Mononuclear cell (primary cell): ENCODE measurements around the gene RTN4R. TPM values are rescaled to one million over a fixed set of nuclear protein-coding genes. Genes with fewer than 3 reads are reported as not detected.

Experiments used
- H3K27me3 ChIP-seq: 2 replicates; pipeline ENCODE4 v1.6.0; 2011; ENCODE audit warnings: low read length, control low read depth; ENCODE audit not compliant: insufficient read depth
- H3K4me1 ChIP-seq: 2 replicates; pipeline ENCODE4 v1.5.1; 2011; ENCODE audit warnings: mild to moderate bottlenecking, low read length, control low read depth; ENCODE audit not compliant: insufficient read depth
- H3K4me3 ChIP-seq: 2 replicates; pipeline ENCODE4 v1.5.1; 2011; ENCODE audit warnings: mild to moderate bottlenecking, low read length, moderate library complexity
- H3K9me3 ChIP-seq: 2 replicates; pipeline ENCODE4 v1.5.1; 2011; ENCODE audit warnings: low read depth, mild to moderate bottlenecking, control low read depth, low read length
- total RNA-seq: library from RNA; depleted of rRNA; stranded (reverse); fragments of >200 nt; gene quantifications from one replicate; pipeline ENCODE4 v1.2.3, GENCODE V29; 2012

Gene RTN4R
- total RNA-seq, 1 donor: 0.21 TPM

GRCh38 chr22:20221421-20222340 lies 46.4 kb downstream of the RTN4R start:
- Histone ChIP-seq H3K4me1 (no peaks in the 10 kb centered on the region), H3K4me3 (no peak overlapping the region), H3K27me3 (no peaks in the 10 kb centered on the region), H3K9me3 (no peaks in the 10 kb centered on the region)

- no peaks in the 10 kb centered on the region for H3K9me3 ChIP-seq
- no peak overlapping the region for H3K4me3 ChIP-seq
- H3K4me1 ChIP-seq: no peaks in the 10 kb centered on the region
- no peaks in the 10 kb centered on the region for H3K27me3 ChIP-seq
Measured at GRCh38 chr22:20220629-20221026, 47.5 kb downstream of the RTN4R start.

GRCh38 chr22:20219667-20220628 lies 48.2 kb downstream of the RTN4R start:
- H3K4me3 ChIP-seq: no peak overlapping the region

GRCh38 chr22:20218987-20219386 lies 49.1 kb downstream of the RTN4R start:
- H3K27me3 ChIP-seq: no peaks in the 10 kb centered on the region
- no peaks in the 10 kb centered on the region for H3K9me3 ChIP-seq

More at GRCh38 chr22:20219667-20220628, 48.2 kb downstream of the RTN4R start:
- no peaks in the 10 kb centered on the region for H3K27me3 ChIP-seq
- no peaks in the 10 kb centered on the region for H3K9me3 ChIP-seq
- no peaks in the 10 kb centered on the region for H3K4me1 ChIP-seq

GRCh38 chr22:20218326-20218872 lies 49.7 kb downstream of the RTN4R start:
- no peak overlapping the region for H3K4me3 ChIP-seq
- no peaks in the 10 kb centered on the region for H3K27me3 ChIP-seq
- H3K9me3 ChIP-seq: no peaks in the 10 kb centered on the region
- peaks cover 4% of the 10 kb centered on the region for H3K4me1 ChIP-seq

More at GRCh38 chr22:20218987-20219386, 49.1 kb downstream of the RTN4R start:
- Histone ChIP-seq H3K4me1 (no peaks in the 10 kb centered on the region), H3K4me3 (no peak overlapping the region)

- H3K27me3 ChIP-seq: no peaks in the 10 kb centered on the region
- H3K4me1 ChIP-seq: peaks cover 6% of the 10 kb centered on the region
- no peaks in the 10 kb centered on the region for H3K9me3 ChIP-seq
- H3K4me3 ChIP-seq: no peak overlapping the region
Measured at GRCh38 chr22:20217563-20217962, 50.6 kb downstream of the RTN4R start.

- Histone ChIP-seq H3K4me3 (no peak overlapping the region), H3K9me3 (no peaks in the 10 kb centered on the region), H3K4me1 (peaks cover 6% of the 10 kb centered on the region), H3K27me3 (no peaks in the 10 kb centered on the region)
Measured at GRCh38 chr22:20216863-20217499, 51.1 kb downstream of the RTN4R start.

GRCh38 chr22:20215742-20216141 lies 52.4 kb downstream of the RTN4R start:
- no peaks in the 10 kb centered on the region for H3K27me3 ChIP-seq
- peaks cover 6% of the 10 kb centered on the region for H3K4me1 ChIP-seq
- no peak overlapping the region for H3K4me3 ChIP-seq
- H3K9me3 ChIP-seq: no peaks in the 10 kb centered on the region

GRCh38 chr22:20214853-20215252 lies 53.3 kb downstream of the RTN4R start:
- Histone ChIP-seq H3K9me3 (no peaks in the 10 kb centered on the region), H3K4me1 (peaks cover 6% of the 10 kb centered on the region), H3K27me3 (no peaks in the 10 kb centered on the region), H3K4me3 (no peak overlapping the region)

GRCh38 chr22:20213833-20214708 lies 54.0 kb downstream of the RTN4R start:
- no peaks in the 10 kb centered on the region for H3K27me3 ChIP-seq
- H3K4me1 ChIP-seq: peaks cover 6% of the 10 kb centered on the region
- no peak overlapping the region for H3K4me3 ChIP-seq
- H3K9me3 ChIP-seq: no peaks in the 10 kb centered on the region

- H3K27me3 ChIP-seq: no peaks in the 10 kb centered on the region
- no peak overlapping the region for H3K4me3 ChIP-seq
- H3K4me1 ChIP-seq: peaks cover 6% of the 10 kb centered on the region
- no peaks in the 10 kb centered on the region for H3K9me3 ChIP-seq
Measured at GRCh38 chr22:20212754-20213699, 55.1 kb downstream of the RTN4R start.

GRCh38 chr22:20211997-20212753 lies 55.9 kb downstream of the RTN4R start:
- no peaks in the 10 kb centered on the region for H3K27me3 ChIP-seq
- no peak overlapping the region for H3K4me3 ChIP-seq
- H3K9me3 ChIP-seq: no peaks in the 10 kb centered on the region
- peaks cover 13% of the 10 kb centered on the region for H3K4me1 ChIP-seq
